Endometrial microvascular endothelial cells (primary cell): ENCODE data around the gene RIMS3. TPM values are rescaled to one million over a fixed set of nuclear protein-coding genes. Genes with fewer than 3 reads are reported as not detected.
"Not testable (repeated sequence)": the region's sequence is repeated elsewhere in the genome, so short reads cannot be mapped to it uniquely, and the experiment has no call there.

Experiments used
- in situ Hi-C: cut with HindIII; loops from 2 replicates; pipeline ENCODE4 v1.10.0; 2017; ENCODE audit warnings: low sequenced_read_pairs, low pct_unique_long_range_greater_than_20kb; ENCODE audit errors: inconsistent ontology term
- total RNA-seq: library from RNA; depleted of rRNA; stranded (reverse); fragments of >200 nt; gene quantifications from one replicate; pipeline ENCODE4 v1.2.3, GENCODE V29; 2015; ENCODE audit errors: inconsistent ontology term

RIMS3 gene
- total RNA-seq, result 0.09 TPM

- in situ Hi-C loops, result no loop called here
Observed at GRCh38 chr1:40665335-40666171, at the start of gene RIMS3. TSS of gene RIMS3 (minus strand) at chr1:40665682. CDS start at chr1:40641925, 23,757 bp downstream.

GRCh38 chr1:40712997-40713396, 47.5 kb upstream of the RIMS3 start:
- in situ Hi-C loops, result no loop called here

- in situ Hi-C loops, result no loop called here
Observed at GRCh38 chr1:40712405-40712944, 47.0 kb upstream of the RIMS3 start.

GRCh38 chr1:40711465-40712404, 46.3 kb upstream of the RIMS3 start:
- in situ Hi-C loops, result no loop called here

- in situ Hi-C loops, result no loop called here
Observed at GRCh38 chr1:40710581-40711315, 45.3 kb upstream of the RIMS3 start.

GRCh38 chr1:40709802-40710278, 44.4 kb upstream of the RIMS3 start:
- in situ Hi-C loops, result no loop called here

- in situ Hi-C loops, result no loop called here
Observed at GRCh38 chr1:40709100-40709801, 43.8 kb upstream of the RIMS3 start.

GRCh38 chr1:40708750-40709099, 43.2 kb upstream of the RIMS3 start:
- in situ Hi-C loops, result no loop called here

- in situ Hi-C loops, result no loop called here
Observed at GRCh38 chr1:40706626-40707025, 41.1 kb upstream of the RIMS3 start.

- in situ Hi-C loops, result no loop called here
Observed at GRCh38 chr1:40704817-40705733, 39.6 kb upstream of the RIMS3 start.

- in situ Hi-C loops, result no loop called here
Observed at GRCh38 chr1:40703316-40703715, 37.8 kb upstream of the RIMS3 start.

- in situ Hi-C loops, result not testable (repeated sequence)
Observed at GRCh38 chr1:40702810-40703209, 37.3 kb upstream of the RIMS3 start.

GRCh38 chr1:40701684-40702083, 36.2 kb upstream of the RIMS3 start:
- in situ Hi-C loops, result no loop called here

GRCh38 chr1:40699787-40700186, 34.3 kb upstream of the RIMS3 start:
- in situ Hi-C loops, result no loop called here

- in situ Hi-C loops, result no loop called here
Observed at GRCh38 chr1:40697436-40697835, 32.0 kb upstream of the RIMS3 start.

- in situ Hi-C loops, result no loop called here
Observed at GRCh38 chr1:40696294-40696693, 30.8 kb upstream of the RIMS3 start.

GRCh38 chr1:40694353-40694874, 28.9 kb upstream of the RIMS3 start:
- in situ Hi-C loops, result no loop called here
